Lung (tissue), 12 donors: Measurements from ENCODE around the gene BTBD16. TPM values are rescaled to one million over a fixed set of nuclear protein-coding genes. Genes with fewer than 3 reads are reported as not detected.

Experiments used
- ATAC-seq: fragments of 200-7000 bp; cut with Tn5 transposase; one replicate; pipeline ENCODE4 v1.9.1; 2020; ENCODE audit warnings: moderate number of reproducible peaks; ENCODE audit not compliant: insufficient read depth, low FRiP score
- DNase-seq, 3 donors: peaks; one replicate each; pipeline ENCODE4 v3.0.0-alpha.2; 2013 to 2017
- H3K27ac ChIP-seq, 2 donors: one replicate each; pipeline ENCODE4 v1.5.1; 2013; ENCODE audit warnings: mild to moderate bottlenecking in 2 of 2, moderate library complexity in 2 of 2, control low read depth in 1 of 2, inconsistent platforms in 1 of 2, low read depth in 1 of 2, low read length in 1 of 2
- H3K27me3 ChIP-seq, 3 donors: one replicate each; pipeline ENCODE4 v1.5.1; 2013; ENCODE audit warnings: low read length in 2 of 3; ENCODE audit not compliant: control insufficient read depth in 3 of 3, insufficient read depth in 3 of 3
- H3K36me3 ChIP-seq, 4 donors: one replicate each; pipeline ENCODE4 v1.5.1; 2013; ENCODE audit warnings: low read length in 4 of 4, mild to moderate bottlenecking in 1 of 4, moderate library complexity in 1 of 4; ENCODE audit not compliant: control insufficient read depth in 4 of 4, insufficient read depth in 4 of 4
- H3K4me1 ChIP-seq, 5 donors: one replicate each; pipeline ENCODE4 v1.5.1; 2013; ENCODE audit warnings: low read length in 5 of 5, mild to moderate bottlenecking in 2 of 5, moderate library complexity in 1 of 5; ENCODE audit not compliant: control insufficient read depth in 5 of 5, insufficient read depth in 5 of 5
- H3K4me3 ChIP-seq: one replicate; pipeline ENCODE4 v1.5.1; 2013; ENCODE audit warnings: mild to moderate bottlenecking, control low read depth, moderate library complexity
- H3K9ac ChIP-seq, 2 donors: one replicate each; pipeline ENCODE4 v1.5.1; 2013; ENCODE audit warnings: low read length in 2 of 2, control low read depth in 1 of 2; ENCODE audit not compliant: insufficient read depth in 1 of 2
- H3K9me3 ChIP-seq, 4 donors: one replicate each; pipeline ENCODE4 v1.5.1; 2013; ENCODE audit warnings: low read length in 3 of 4, mild to moderate bottlenecking in 1 of 4, moderate library complexity in 1 of 4; ENCODE audit not compliant: control insufficient read depth in 4 of 4, insufficient read depth in 3 of 4
- WGBS, 2 donors: extraction: QIAGEN DNeasy Blood & Tissue Kit; methylation state at CpG; one replicate each; pipeline ENCODE4 v1.1.7; 2013; 5-methylcytosine and 5-hydroxymethylcytosine counted together
- polyA plus RNA-seq, 2 donors: library from polyadenylated mRNA; stranded (reverse); fragments of 200-250 nt; gene quantifications; one replicate each; pipeline ENCODE4 v1.2.1, GENCODE V29; 2013
- total RNA-seq, 2 donors: library from RNA; depleted of rRNA in 1 of 2; stranded (reverse); fragments of >200 nt in 1 of 2; gene quantifications; one replicate each; pipeline ENCODE4 v1.2.1, GENCODE V29; 2014 to 2021
- TF ChIP-seq, protein P1 (sequence below): IDR thresholded peaks from 2 replicates; pipeline ENCODE4 v1.5.1; 2012; ENCODE audit warnings: mild to moderate bottlenecking; ENCODE audit errors: control extremely low read depth, extremely low read depth
- donor health status: control.
- donor health status: control.
- donor health status: Bipolar disorder and iron deficiency.
- donor health status: healthy.
- donor health status: DM: yes; HTN: yes; CAD: no.

BTBD16 gene
- total and polyA plus RNA-seq, 4 donors = 0.03 to 0.73 (median 0.67) TPM; not detected in 1

DNA sequence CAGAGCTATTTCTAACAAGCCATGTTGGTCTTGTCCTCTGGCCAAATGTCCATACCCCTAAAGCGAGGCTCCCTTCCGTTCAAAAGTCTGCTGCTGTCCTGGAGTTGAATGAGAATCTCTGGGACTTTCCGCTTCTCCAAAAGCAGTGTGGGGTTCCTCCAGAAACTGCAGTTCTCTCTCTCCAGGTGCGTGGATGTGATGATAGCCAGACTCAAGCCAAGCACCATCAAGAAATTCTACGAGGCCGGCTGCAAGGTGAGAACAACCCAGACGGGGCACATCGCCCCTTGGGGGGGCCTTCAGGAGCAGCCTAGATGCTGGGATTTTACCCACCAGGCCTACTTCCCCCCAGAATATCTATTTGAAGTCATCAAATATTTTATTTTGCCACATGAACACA, 26.5 kb downstream of the BTBD16 start:
- H3K27me3 ChIP-seq = no peaks in the 10 kb centered on the region
- TF ChIP-seq, protein P1, sequence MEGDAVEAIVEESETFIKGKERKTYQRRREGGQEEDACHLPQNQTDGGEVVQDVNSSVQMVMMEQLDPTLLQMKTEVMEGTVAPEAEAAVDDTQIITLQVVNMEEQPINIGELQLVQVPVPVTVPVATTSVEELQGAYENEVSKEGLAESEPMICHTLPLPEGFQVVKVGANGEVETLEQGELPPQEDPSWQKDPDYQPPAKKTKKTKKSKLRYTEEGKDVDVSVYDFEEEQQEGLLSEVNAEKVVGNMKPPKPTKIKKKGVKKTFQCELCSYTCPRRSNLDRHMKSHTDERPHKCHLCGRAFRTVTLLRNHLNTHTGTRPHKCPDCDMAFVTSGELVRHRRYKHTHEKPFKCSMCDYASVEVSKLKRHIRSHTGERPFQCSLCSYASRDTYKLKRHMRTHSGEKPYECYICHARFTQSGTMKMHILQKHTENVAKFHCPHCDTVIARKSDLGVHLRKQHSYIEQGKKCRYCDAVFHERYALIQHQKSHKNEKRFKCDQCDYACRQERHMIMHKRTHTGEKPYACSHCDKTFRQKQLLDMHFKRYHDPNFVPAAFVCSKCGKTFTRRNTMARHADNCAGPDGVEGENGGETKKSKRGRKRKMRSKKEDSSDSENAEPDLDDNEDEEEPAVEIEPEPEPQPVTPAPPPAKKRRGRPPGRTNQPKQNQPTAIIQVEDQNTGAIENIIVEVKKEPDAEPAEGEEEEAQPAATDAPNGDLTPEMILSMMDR = no peak
- no peaks in the 10 kb centered on the region for H3K36me3 ChIP-seq
- no peak for DNase-seq
- H3K9me3 ChIP-seq = no peaks in the 10 kb centered on the region
- H3K4me3 ChIP-seq = no peak overlapping the region
- no peaks in the 10 kb centered on the region for H3K4me1 ChIP-seq
- ATAC-seq = no peak
- WGBS, 2 donors = 86% methylated on average over 8 of the region's 8 CpGs
- no peak overlapping the region for H3K27ac ChIP-seq
- no peak overlapping the region for H3K9ac ChIP-seq

DNA sequence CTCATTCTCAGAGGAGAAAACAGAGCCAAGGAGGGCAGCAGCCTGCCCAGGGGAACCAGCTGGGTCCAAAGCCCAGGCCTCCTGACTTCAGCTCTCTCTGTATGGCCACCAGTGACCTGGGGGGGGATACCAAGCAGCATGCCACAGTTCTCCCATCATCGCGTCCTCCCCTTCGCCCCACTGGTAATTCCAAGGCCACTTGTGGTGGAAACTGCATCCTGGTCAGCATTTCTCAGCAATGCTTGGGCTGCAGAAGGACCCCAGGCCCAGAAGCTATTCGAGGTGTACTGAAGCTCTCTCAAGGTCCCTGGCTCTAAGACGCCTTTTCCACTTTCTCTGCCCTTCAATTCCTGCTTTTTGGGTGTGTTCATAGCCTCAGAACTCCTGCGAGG, 27.1 kb downstream of the BTBD16 start:
- WGBS, 2 donors = 80 to 87% methylated on average over 6 of the region's 6 CpGs
- no peak for DNase-seq
- TF ChIP-seq, protein P1 = no peak
- H3K27me3 ChIP-seq = no peaks in the 10 kb centered on the region
- no peak overlapping the region for H3K9ac ChIP-seq
- H3K4me3 ChIP-seq = no peak overlapping the region
- no peaks in the 10 kb centered on the region for H3K4me1 ChIP-seq
- H3K9me3 ChIP-seq = no peaks in the 10 kb centered on the region
- H3K36me3 ChIP-seq = no peaks in the 10 kb centered on the region
- ATAC-seq = no peak
- H3K27ac ChIP-seq = no peak overlapping the region

DNA sequence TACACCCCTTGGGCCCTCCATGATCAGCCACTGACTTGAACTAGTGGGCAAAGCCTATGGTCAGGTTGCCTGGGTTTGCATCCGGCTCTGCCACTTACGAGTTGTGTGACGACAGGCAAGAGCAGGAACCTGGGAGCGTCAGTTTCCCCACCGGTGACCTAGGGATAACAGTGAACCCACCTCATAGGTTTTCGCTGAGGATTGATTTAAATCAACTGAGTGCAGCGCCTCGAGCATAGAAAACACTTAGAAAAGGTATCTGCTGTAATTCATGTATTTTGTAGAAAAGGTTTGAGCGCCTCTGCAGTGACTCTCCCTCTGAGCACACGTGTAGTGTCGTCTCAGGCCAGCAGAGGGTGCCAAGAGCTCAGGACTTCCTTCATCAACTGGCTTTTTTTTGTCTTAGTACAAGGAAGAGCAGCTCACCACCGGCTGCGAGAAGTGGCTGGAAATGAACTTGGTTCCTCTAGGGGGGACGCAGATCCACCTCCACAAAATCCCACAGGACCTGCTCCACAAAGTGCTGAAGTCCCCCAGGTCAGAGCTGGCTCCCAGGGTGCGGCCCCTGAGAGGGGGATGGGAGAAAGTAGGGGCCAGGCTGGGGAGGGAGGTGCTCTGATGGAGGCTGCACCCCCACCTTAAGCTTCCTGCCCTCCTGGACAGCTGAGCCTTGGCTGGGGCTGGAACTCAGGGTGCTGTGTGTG, 27.7 kb downstream of the BTBD16 start:
- TF ChIP-seq, protein P1 = peak; percentile 84
- peak; percentile 86 for ATAC-seq
- H3K4me3 ChIP-seq = no peak overlapping the region
- H3K4me1 ChIP-seq = no peaks in the 10 kb centered on the region
- no peaks in the 10 kb centered on the region for H3K27me3 ChIP-seq
- peak; percentile 79 to 87 (median 84) for DNase-seq
- no peaks in the 10 kb centered on the region for H3K36me3 ChIP-seq
- H3K9me3 ChIP-seq = no peaks in the 10 kb centered on the region
- no peak overlapping the region for H3K9ac ChIP-seq
- 27 to 29% methylated on average over 15 of the region's 15 CpGs for WGBS, 2 donors
- no peak overlapping the region for H3K27ac ChIP-seq
